ENCODE data around the gene ZNF366.

Gene ZNF366, protein sequence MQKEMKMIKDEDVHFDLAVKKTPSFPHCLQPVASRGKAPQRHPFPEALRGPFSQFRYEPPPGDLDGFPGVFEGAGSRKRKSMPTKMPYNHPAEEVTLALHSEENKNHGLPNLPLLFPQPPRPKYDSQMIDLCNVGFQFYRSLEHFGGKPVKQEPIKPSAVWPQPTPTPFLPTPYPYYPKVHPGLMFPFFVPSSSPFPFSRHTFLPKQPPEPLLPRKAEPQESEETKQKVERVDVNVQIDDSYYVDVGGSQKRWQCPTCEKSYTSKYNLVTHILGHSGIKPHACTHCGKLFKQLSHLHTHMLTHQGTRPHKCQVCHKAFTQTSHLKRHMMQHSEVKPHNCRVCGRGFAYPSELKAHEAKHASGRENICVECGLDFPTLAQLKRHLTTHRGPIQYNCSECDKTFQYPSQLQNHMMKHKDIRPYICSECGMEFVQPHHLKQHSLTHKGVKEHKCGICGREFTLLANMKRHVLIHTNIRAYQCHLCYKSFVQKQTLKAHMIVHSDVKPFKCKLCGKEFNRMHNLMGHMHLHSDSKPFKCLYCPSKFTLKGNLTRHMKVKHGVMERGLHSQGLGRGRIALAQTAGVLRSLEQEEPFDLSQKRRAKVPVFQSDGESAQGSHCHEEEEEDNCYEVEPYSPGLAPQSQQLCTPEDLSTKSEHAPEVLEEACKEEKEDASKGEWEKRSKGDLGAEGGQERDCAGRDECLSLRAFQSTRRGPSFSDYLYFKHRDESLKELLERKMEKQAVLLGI

DNA sequence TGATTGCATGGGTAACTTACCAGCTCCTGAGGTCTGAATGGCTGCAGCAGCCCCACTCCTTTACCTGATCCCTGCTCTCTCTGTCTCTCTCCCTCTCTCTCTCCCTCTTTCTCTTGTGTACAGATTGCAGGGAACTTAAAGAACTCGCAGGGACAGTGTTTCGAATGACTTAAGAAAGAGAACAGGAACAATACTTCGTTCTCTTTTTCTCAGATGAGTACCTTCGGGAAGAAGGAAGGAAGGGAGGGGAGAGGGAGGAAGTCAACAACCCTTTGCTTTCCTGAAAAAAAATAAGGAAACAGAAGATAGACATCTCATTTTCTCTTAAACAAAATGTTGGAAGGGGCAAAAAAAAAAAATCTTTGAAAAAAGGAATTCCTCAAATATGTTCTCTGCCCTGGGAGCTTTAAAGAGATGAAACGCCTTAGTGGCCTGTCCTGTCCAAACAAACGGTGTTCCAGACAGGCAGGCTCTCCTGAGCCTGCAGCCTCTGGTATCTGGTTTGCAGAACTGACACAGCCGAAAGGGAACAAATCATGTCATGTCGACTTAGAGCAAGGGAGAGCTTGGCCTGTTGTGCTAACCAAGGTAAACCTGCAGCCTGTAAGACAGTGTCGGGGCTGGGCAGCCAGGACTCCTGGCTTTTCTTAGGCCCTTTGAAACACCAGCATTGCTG is at the start of gene ZNF366:
Gene ZNF366, minus strand, starts transcription at position 180 of the 676 bp plus-strand sequence. CDS start 45,914 bp downstream, outside the sequence.
- TF ChIP-seq, protein P1, sequence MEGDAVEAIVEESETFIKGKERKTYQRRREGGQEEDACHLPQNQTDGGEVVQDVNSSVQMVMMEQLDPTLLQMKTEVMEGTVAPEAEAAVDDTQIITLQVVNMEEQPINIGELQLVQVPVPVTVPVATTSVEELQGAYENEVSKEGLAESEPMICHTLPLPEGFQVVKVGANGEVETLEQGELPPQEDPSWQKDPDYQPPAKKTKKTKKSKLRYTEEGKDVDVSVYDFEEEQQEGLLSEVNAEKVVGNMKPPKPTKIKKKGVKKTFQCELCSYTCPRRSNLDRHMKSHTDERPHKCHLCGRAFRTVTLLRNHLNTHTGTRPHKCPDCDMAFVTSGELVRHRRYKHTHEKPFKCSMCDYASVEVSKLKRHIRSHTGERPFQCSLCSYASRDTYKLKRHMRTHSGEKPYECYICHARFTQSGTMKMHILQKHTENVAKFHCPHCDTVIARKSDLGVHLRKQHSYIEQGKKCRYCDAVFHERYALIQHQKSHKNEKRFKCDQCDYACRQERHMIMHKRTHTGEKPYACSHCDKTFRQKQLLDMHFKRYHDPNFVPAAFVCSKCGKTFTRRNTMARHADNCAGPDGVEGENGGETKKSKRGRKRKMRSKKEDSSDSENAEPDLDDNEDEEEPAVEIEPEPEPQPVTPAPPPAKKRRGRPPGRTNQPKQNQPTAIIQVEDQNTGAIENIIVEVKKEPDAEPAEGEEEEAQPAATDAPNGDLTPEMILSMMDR (IDR thresholded peaks at IDR 0.05; ENCODE audit: low read depth, low read length, missing control alignments), result no peak
- DNase-seq (ENCODE audit: extremely low read depth, low read depth), result no peak
- no peak within 1 kb of the TSS for H3K4me3 ChIP-seq (replicated peaks; ENCODE audit: low read depth, low read length)

DNA sequence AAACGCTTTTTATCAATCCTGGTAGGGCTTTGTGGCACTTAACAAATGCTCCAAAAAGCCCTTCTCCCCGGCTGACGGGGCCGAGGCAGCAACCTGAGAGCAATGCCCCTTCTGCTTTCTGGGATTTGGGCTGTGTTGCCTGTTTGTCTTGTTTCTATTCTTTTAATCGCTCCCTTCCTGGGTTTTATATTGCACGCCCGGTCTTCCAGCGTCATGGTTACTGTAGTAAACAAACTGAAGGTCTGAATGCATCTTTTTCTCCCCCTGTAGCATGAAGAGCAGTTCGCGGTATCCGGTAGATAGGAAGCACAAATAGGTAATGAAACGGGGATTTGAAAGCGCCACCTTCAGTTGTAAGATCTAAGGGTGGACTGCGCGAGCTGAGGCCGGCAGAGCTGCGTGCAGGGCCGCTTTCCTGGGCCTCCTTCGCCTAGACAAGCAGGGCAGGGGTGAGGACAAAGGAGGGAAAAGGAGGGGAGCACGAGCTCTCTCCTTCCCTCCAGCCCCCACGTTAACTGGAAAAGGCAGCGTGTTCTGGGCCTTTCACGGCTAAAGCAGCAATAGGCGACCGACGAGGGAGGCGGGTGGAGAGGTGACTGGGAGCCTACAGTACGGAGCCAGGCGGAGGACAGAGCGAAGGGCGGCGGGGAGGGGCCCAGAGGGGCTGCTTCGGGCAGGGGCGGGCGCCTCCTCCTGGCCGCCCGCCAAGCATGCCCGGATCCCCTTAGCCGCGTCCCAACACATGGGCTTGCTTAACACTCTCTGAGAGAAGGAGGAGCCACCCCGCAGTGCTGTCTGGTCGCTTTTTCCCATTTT is 49.3 kb upstream of the ZNF366 start:
- DNase-seq (ENCODE audit: extremely low read depth, low read depth), result peak; percentile 61
- peak overlapping the region; percentile 17 for H3K4me3 ChIP-seq (replicated peaks; ENCODE audit: low read depth, low read length)
- TF ChIP-seq, protein P1 (IDR thresholded peaks at IDR 0.05; ENCODE audit: low read depth, low read length, missing control alignments), result no peak

DNA sequence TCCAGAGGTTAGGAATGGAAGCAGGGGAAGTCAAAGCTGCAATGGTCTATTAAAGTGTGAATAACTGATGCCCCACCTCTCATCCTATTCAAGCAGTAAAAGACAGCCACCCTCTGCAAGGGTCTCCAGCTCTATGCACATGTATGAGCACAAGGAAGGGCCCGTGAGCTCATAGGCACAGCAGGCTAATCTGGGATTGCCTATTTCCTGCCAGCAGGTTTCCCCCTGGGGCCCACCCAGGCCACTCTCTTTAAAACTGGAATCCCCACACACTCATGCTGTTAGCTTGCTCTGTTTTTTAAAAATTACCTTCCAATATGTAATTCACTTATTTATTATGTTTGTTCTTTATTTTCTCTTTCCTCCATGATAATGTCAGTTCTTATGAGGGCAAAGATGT is 48.7 kb upstream of the ZNF366 start:
- H3K4me3 ChIP-seq (replicated peaks; ENCODE audit: low read depth, low read length), result no peak overlapping the region
- DNase-seq (ENCODE audit: extremely low read depth, low read depth), result no peak
- TF ChIP-seq, protein P1 (IDR thresholded peaks at IDR 0.05; ENCODE audit: low read depth, low read length, missing control alignments), result no peak

DNA sequence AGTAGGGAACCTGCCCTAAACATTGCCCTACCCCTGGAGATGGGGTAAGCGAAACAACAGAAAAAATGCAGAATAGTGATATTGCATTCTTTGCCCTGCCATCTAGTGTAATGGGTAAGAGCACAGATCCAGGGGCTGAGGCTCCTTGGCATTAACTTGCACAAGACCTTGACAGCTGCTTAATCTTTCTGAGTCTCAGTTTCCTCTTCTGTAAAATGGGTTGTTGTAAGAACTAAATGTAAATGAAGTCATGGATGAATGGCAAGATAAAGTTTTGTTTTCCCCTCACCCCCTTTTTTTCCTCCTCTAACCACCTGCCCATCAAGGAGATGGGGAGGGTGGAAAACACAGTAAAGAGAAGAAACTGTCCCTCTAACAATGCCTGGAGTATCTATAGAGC is 47.7 kb upstream of the ZNF366 start:
- TF ChIP-seq, protein P1 (IDR thresholded peaks at IDR 0.05; ENCODE audit: low read depth, low read length, missing control alignments), result no peak
- no peak for DNase-seq (ENCODE audit: extremely low read depth, low read depth)
- H3K4me3 ChIP-seq (replicated peaks; ENCODE audit: low read depth, low read length), result no peak overlapping the region

DNA sequence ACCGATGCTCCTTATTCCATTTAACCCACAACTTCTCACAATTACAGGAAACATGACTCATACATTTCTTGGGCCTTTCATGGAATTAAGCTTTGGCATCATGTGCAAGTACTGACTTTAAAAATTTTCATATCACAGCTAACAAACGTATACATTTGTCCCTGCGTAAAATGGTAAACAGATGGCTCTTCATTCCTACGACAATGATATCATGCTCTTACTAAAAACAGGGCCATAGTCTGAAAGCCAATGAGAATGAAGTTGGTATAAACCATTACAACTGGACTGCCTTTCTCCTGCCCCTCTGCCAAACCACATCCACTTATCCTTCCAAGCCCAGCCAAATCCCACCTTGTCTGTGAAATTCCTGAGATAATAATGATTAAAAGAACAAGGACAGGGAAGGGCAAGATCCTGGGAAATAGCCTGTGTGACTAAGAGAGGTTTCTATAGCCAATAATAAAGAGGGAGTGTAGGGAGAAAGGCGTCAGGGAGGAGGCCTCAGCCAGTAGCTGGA is 44.9 kb upstream of the ZNF366 start:
- peak; percentile 95 for DNase-seq (ENCODE audit: extremely low read depth, low read depth)
- TF ChIP-seq, protein P1 (IDR thresholded peaks at IDR 0.05; ENCODE audit: low read depth, low read length, missing control alignments), result no peak
- H3K4me3 ChIP-seq (replicated peaks; ENCODE audit: low read depth, low read length), result no peak overlapping the region

DNA sequence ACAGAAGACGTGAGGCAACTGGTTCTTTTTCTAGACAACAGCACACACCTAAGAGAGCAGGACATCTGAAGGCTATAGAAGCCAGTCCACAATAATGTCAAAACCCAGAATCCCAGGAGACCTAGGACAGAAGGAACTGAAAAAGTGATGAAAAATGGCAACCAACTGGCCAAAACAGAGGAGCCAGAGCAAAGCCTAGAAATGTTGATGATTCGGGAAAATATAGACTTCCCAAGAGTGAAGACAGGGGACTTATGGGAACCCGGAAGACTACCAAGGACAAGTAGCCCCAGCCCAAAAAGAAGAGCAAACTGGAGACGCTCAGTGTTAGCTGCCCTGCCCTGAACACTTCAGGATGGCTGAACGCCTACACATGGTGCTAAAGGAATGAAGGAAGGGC is 43.4 kb upstream of the ZNF366 start:
- no peak for DNase-seq (ENCODE audit: extremely low read depth, low read depth)
- TF ChIP-seq, protein P1 (IDR thresholded peaks at IDR 0.05; ENCODE audit: low read depth, low read length, missing control alignments), result no peak

More for the DNA sequence above, 43.4 kb upstream of the ZNF366 start:
- no peak overlapping the region for H3K4me3 ChIP-seq (replicated peaks; ENCODE audit: low read depth, low read length)

All from HFF-Myc (cell line).